Posterior cingulate gyrus (tissue), 11 donors: ENCODE data around the gene BEX2.

Source experiments
- DNase-seq, 10 donors: peaks; one replicate each; pipeline versions ENCODE4 v3.0.0 to v3.0.0-alpha.2; 2020 to 2021; ENCODE audit warnings: mixed read lengths in 3 of 10
- intact Hi-C: fragments of 100-400 bp; cut with DNase I; formaldehyde crosslinking; loops from one replicate; pipeline ENCODE4 v1.15.1; 2023

Gene BEX2

GRCh38 chrX:103275947-103276567, 34.7 kb downstream of the BEX2 start:
- intact Hi-C loops: no loop called here
- DNase-seq: peak in 4 of 10 donors; percentile 16 to 82 (median 75)

- intact Hi-C loops: no loop called here
- no peak for DNase-seq
Measured at GRCh38 chrX:103274284-103274683, 36.5 kb downstream of the BEX2 start.
